Type B pancreatic cell (in vitro differentiated cells): Measurements from ENCODE around the gene CCDC8. TPM values are rescaled to one million over a fixed set of nuclear protein-coding genes. Genes with fewer than 3 reads are reported as not detected.

Source experiments
- DNase-seq: peaks from one replicate; pipeline ENCODE4 v3.0.0; 2021; ENCODE audit warnings: mixed read lengths; ENCODE audit not compliant: unreplicated experiment; ENCODE audit errors: extremely low spot score
- H3K27ac Mint-ChIP-seq: 2 replicates; pipeline ENCODE4 v1.8.0; 2021; ENCODE audit warnings: mild to moderate bottlenecking, mixed read lengths
- H3K27me3 Mint-ChIP-seq: 2 replicates; pipeline ENCODE4 v1.8.0; 2021; ENCODE audit warnings: mixed read lengths
- H3K36me3 Mint-ChIP-seq: 2 replicates; pipeline ENCODE4 v1.8.0; 2021; ENCODE audit warnings: mixed read lengths
- H3K4me1 Mint-ChIP-seq: one replicate; pipeline ENCODE4 v1.8.0; 2021; ENCODE audit warnings: mixed read lengths; ENCODE audit not compliant: unreplicated experiment
- H3K4me3 Mint-ChIP-seq: 2 replicates; pipeline ENCODE4 v1.8.0; 2021; ENCODE audit warnings: mild to moderate bottlenecking, mixed read lengths
- H3K9me3 Mint-ChIP-seq: 2 replicates; pipeline ENCODE4 v1.8.0; 2021; ENCODE audit warnings: mixed read lengths
- CTCF ChIP-seq: fragments of 200-600 bp; sonication (generic); conservative IDR thresholded peaks from 2 replicates; pipeline ENCODE4 v1.5.0; 2021; ENCODE audit warnings: antibody characterized with exemption, mild to moderate bottlenecking
- total RNA-seq: library from RNA; stranded (reverse); gene quantifications from 2 replicates; pipeline ENCODE4 v1.2.1, GENCODE V29; 2021; ENCODE audit warnings: low replicate concordance

CCDC8 gene
- total RNA-seq, 1 donor from 2014 or later = 29.3 TPM

- Mint-ChIP-seq H3K4me1 (peaks cover 14% of the 10 kb centered on the region), H3K27ac (no peak overlapping the region), H3K36me3 (peaks cover 22% of the 10 kb centered on the region), H3K4me3 (no peak overlapping the region), H3K9me3 (no peaks in the 10 kb centered on the region), H3K27me3 (no peaks in the 10 kb centered on the region)
- TF ChIP-seq CTCF = no peak
- no peak for DNase-seq
Measured at GRCh38 chr19:46374536-46375475, 38.6 kb downstream of the CCDC8 start.

- Mint-ChIP-seq H3K4me1 (peaks cover 14% of the 10 kb centered on the region), H3K9me3 (no peaks in the 10 kb centered on the region), H3K27me3 (no peaks in the 10 kb centered on the region), H3K27ac (peak overlapping the region; percentile 51), H3K4me3 (no peak overlapping the region), H3K36me3 (peaks cover 17% of the 10 kb centered on the region)
- peak; percentile 66 for DNase-seq
- TF ChIP-seq CTCF = no peak
Measured at GRCh38 chr19:46373491-46374359, 39.6 kb downstream of the CCDC8 start.

- Mint-ChIP-seq H3K4me3 (no peak overlapping the region), H3K27me3 (no peaks in the 10 kb centered on the region), H3K36me3 (peaks cover 17% of the 10 kb centered on the region), H3K27ac (peak overlapping the region; percentile 51), H3K9me3 (no peaks in the 10 kb centered on the region), H3K4me1 (peaks cover 14% of the 10 kb centered on the region)
- peak; percentile 59 for TF ChIP-seq CTCF
- peak; percentile 65 for DNase-seq
Measured at GRCh38 chr19:46372901-46373490, 40.4 kb downstream of the CCDC8 start.

- TF ChIP-seq CTCF = no peak
- peaks cover 14% of the 10 kb centered on the region for H3K36me3 Mint-ChIP-seq
- DNase-seq = peak; percentile 42
- no peak overlapping the region for H3K4me3 Mint-ChIP-seq
- no peaks in the 10 kb centered on the region for H3K9me3 Mint-ChIP-seq
- peak overlapping the region; percentile 75 for H3K27ac Mint-ChIP-seq
- peaks cover 24% of the 10 kb centered on the region for H3K4me1 Mint-ChIP-seq
- H3K27me3 Mint-ChIP-seq = no peaks in the 10 kb centered on the region
Measured at GRCh38 chr19:46371371-46371901, 41.9 kb downstream of the CCDC8 start.

- H3K4me1 Mint-ChIP-seq = peaks cover 31% of the 10 kb centered on the region
- no peak for DNase-seq
- H3K4me3 Mint-ChIP-seq = no peak overlapping the region
- H3K27ac Mint-ChIP-seq = no peak overlapping the region
- H3K9me3 Mint-ChIP-seq = no peaks in the 10 kb centered on the region
- no peak for TF ChIP-seq CTCF
- H3K36me3 Mint-ChIP-seq = peaks cover 10% of the 10 kb centered on the region
- H3K27me3 Mint-ChIP-seq = no peaks in the 10 kb centered on the region
Measured at GRCh38 chr19:46369817-46370216, 43.5 kb downstream of the CCDC8 start.
